NCI-H187 (cell line): ENCODE results near the gene NSUN2.

Experiments
- DNase-seq, 2 experiments: peaks; one replicate each; lab custom pipeline; 2025; lab: John Stamatoyannopoulos, UW

The NSUN2 gene

DNA sequence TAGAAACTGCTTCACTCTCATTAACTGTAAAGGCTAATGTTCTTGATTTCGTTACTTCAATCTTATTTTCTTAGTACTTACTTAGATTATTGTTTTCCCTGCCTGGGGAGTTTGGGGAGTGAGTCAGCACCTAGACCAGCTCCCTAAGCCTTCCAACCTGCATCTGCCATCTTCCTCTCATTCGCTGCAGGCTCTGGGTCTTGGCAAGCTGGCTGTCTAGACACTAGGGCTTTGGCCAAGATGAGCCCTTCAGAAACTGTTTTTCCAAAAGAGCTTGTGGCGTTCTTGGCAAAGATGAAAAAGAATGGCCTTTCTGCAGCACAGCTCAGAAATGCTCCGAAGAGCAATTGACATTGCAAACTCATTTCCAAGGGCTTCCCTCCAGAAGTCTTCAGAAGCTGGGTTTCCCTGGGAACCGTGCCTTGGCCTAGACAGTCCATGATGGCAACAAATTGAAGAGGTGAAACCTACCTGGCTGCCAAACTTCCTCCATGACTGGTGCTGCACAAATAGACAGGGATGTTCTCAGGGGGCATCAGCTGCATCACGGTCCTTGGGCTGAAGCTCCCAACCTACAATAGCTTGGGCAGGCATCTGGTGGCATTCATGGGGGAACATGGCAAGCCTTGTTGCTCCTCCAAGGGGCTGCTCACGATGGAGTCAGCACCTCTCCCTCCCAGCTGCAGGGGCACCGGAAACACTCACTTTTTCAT is 76.6 kb downstream of the NSUN2 start:
- no peak for DNase-seq

DNA sequence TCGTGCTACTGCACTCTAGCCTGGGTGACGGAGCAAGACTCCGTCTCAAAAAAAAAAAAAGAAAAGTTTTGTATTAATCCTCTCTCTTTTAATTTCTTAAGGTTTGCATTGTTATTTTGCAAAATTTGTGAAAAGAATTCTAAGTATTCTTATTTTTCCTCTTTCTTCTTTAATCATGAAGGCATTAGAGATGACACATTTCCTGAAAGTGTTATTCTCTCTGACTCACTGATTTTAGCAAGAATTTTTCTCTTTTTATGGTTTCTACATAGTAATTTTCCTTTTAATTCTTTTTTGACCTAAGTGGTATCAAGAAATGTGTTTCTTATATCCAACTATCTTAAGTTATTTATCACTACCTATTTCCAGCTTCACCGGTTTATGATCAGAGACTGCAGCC is 78.0 kb downstream of the NSUN2 start:
- DNase-seq = no peak

DNA sequence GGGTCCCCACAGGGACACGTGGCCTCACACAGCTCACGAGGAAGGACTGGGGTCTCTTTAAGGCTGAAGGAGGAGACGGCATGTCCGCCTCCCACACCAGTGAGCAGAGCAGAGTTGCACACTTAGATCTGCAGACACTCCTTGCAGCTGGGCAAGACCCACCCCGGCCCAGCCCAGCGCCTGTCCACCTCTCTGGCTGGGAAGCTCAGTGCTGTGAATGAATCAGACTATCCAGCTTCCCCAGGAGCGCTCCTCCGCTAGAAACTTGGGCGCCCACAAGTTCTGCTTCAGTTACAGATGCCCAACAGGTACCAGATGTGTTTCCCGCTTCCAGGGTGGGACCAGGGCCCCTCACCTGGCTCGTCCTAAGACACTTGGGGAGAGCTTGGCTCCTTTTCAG is 78.9 kb downstream of the NSUN2 start:
- no peak for DNase-seq

DNA sequence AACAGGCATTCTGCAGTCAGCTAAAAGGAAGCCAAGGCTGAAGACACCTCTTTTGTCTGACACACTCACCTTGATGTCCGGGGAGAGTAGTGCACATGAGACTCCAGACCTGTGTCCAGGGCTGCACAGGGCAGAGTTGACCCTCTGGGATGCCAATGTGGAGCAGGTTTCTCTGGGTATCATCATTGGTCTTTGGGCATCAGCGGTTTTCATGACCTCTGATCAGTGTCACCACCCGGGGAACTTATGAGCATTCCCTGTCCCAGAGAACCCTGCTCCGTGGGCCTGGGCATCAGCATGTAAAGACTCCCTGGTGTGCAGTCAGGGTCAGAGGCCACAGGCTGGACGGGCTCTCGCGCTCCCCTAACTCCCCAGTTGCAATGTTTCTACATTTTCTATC is 80.2 kb downstream of the NSUN2 start:
- DNase-seq = no peak

DNA sequence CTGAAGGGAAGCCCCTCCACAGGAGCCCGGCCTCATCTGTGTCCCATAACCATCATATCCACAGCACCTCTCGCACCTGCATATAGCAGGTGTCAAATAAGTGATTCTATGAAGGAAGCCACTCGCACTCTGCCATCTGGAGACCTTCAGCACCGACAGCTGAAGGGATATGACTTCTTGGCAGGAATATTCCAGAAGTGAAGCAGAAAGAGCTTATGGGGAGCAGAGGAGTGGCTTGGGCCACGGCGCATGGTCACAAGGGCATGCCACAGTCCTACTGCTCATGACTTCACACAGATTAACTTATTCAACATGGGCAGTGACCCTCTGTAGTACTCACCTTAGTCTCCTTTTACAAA is 80.9 kb downstream of the NSUN2 start:
- DNase-seq = no peak

DNA sequence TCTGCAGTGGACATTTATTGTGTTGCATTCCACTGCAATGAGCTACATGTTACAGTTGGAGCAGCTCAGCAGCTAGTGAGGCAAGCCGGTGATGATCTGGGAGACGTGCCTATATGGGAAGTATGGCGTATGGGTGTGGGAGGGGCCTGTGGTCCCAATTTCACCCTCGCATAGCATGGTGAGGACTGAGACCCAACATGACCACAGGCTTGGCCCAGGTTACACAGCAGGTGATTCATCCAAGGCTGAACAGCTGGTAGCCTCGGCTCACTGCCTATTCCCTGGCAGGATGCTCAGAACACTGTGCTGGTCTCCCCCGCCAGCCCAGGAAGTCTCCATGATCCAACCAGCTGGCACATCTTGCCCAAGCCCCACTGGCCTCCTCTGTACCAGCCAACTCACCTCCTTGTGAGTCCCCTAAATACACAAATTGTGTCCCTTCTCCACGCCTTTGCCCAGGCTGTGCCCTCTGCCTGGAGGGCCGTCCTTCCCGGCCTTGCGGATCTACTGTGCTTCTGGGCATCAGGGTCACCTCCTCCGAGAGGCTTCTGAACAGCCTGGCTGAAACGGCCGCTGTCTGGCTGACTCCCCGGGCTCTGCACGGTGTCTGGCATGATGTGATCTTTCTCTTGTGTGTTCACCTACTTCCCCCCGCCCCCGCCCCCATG is 81.4 kb downstream of the NSUN2 start:
- no peak for DNase-seq

DNA sequence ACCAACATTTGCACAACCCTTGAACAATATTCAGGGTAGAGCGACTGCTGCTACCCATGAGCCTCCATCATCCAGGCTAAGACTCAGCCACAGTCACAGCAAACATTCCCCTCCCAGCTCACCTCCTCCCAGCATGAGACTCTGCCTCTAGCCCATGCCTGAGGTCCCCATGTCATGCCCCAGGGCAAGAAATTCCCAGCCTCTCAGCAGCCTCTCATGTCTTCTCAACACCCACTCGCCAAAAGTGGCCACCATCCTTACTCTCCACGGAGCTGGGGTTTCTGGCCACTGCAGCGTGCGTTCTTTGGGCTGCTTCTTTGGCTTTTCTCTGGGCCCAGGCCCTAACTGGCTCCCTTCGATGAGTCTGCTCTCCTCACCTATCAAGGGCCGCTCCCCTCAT is 82.2 kb downstream of the NSUN2 start:
- no peak for DNase-seq
